Fibroblast of lung (primary cell): ENCODE data around the gene HELLS. TPM values are rescaled to one million over a fixed set of nuclear protein-coding genes. Genes with fewer than 3 reads are reported as not detected.

Experiments used
- DNase-seq, 2 donors: peaks; one replicate each; pipeline versions ENCODE4 v3.0.0 to v3.0.0-alpha.2; 2010; ENCODE audit warnings: low read depth in 2 of 2
- H2AFZ ChIP-seq: 2 replicates; pipeline ENCODE4 v1.5.1; 2012; ENCODE audit warnings: low read length, control low read depth, inconsistent platforms
- H3K27ac ChIP-seq: 2 replicates; pipeline ENCODE4 v1.5.1; 2011; ENCODE audit warnings: low read length, control low read depth; ENCODE audit not compliant: insufficient read depth
- H3K27me3 ChIP-seq: 2 replicates; pipeline ENCODE4 v1.5.1; 2011; ENCODE audit warnings: mild to moderate bottlenecking, low read length; ENCODE audit not compliant: control insufficient read depth, insufficient read depth
- H3K36me3 ChIP-seq: 2 replicates; pipeline ENCODE4 v1.5.1; 2011; ENCODE audit warnings: low read length; ENCODE audit not compliant: control insufficient read depth, insufficient read depth
- H3K4me1 ChIP-seq: 2 replicates; pipeline ENCODE4 v1.5.1; 2011; ENCODE audit warnings: low read length; ENCODE audit not compliant: control insufficient read depth, insufficient read depth; ENCODE audit errors: extremely low read depth
- H3K4me2 ChIP-seq: 2 replicates; pipeline ENCODE4 v1.5.1; 2011; ENCODE audit warnings: low read length, control low read depth; ENCODE audit not compliant: insufficient read depth; ENCODE audit errors: extremely low read depth
- H3K4me3 ChIP-seq, 4 experiments: fragments of 200-600 bp in 1 of 4; sonication (generic) in 1 of 4; replicated peaks in 1 of 4; 2 replicates each; pipeline ENCODE4 v1.5.1; 2011 to 2016; ENCODE audit warnings: low read length in 4 of 4, low read depth in 3 of 4, mild to moderate bottlenecking in 3 of 4, control low read depth in 2 of 4, inconsistent platforms in 1 of 4, mixed read lengths in 1 of 4; ENCODE audit not compliant: insufficient read depth in 1 of 4; ENCODE audit errors: control extremely low read depth in 1 of 4
- H3K79me2 ChIP-seq: 2 replicates; pipeline ENCODE4 v1.5.1; 2012; ENCODE audit warnings: mild to moderate bottlenecking, low read length, inconsistent platforms; ENCODE audit not compliant: control insufficient read depth, insufficient read depth
- H3K9ac ChIP-seq: 2 replicates; pipeline ENCODE4 v1.5.1; 2011; ENCODE audit warnings: mild to moderate bottlenecking, low read length, control low read depth; ENCODE audit not compliant: insufficient read depth
- H3K9me3 ChIP-seq: 2 replicates; pipeline ENCODE4 v1.5.1; 2012; ENCODE audit warnings: low read depth, low read length; ENCODE audit not compliant: control insufficient read depth, insufficient read depth
- H4K20me1 ChIP-seq: 2 replicates; pipeline ENCODE4 v1.5.1; 2011; ENCODE audit warnings: low read length; ENCODE audit not compliant: control insufficient read depth, insufficient read depth; ENCODE audit errors: extremely low read depth
- CTCF ChIP-seq, 2 donors: IDR thresholded peaks in 1 of 2; conservative IDR thresholded peaks in 1 of 2; 1 replicate in 1 of 2; 2 replicates in 1 of 2; pipeline ENCODE4 v1.5.1; 2011 to 2012; ENCODE audit warnings: low read length in 2 of 2, control low read depth in 1 of 2, inconsistent platforms in 1 of 2, low read depth in 1 of 2, mild to moderate bottlenecking in 1 of 2
- EZH2 ChIP-seq: IDR thresholded peaks from 2 replicates; pipeline ENCODE4 v1.5.1; 2012; ENCODE audit warnings: low read length, control low read depth, mild to moderate bottlenecking; ENCODE audit errors: missing control alignments
- polyA plus RNA-seq, 2 donors: library from polyadenylated mRNA; depleted of rRNA in 1 of 2; stranded (reverse) in 1 of 2; unstranded in 1 of 2; fragments of >200 nt; gene quantifications; 2 replicates each; pipeline ENCODE4 v1.2.1, GENCODE V29; 2011 to 2012; ENCODE audit warnings: missing spikeins in 1 of 2
- total RNA-seq: library from RNA; depleted of rRNA; stranded (reverse); fragments of >200 nt; gene quantifications from 2 replicates; pipeline ENCODE4 v1.2.1, GENCODE V29; 2014

Gene HELLS
- total and polyA plus RNA-seq, 2 donors (not counting 1 experiment from before 2014, with no cell fraction given) = 5.6 to 18.3 TPM

GRCh38 chr10:94607111-94607510 lies 61.5 kb downstream of the HELLS start:
- no peaks in the 10 kb centered on the region for H3K27me3 ChIP-seq
- H3K9me3 ChIP-seq = no peaks in the 10 kb centered on the region
- H4K20me1 ChIP-seq = no peaks in the 10 kb centered on the region
- no peak overlapping the region for H3K4me2 ChIP-seq
- no peak overlapping the region for H3K27ac ChIP-seq
- no peak overlapping the region for H3K4me3 ChIP-seq
- no peak overlapping the region for H2AFZ ChIP-seq
- H3K9ac ChIP-seq = no peak overlapping the region
- TF ChIP-seq CTCF (conservative IDR thresholded peaks at IDR 0.05 in 1 of 2, IDR thresholded peaks at IDR 0.05 in 1 of 2; ENCODE audit: low read depth in 1 of 2, low read length in 2 of 2) (no peak), EZH2 (no peak)
- no peak for DNase-seq
- H3K79me2 ChIP-seq = no peaks in the 10 kb centered on the region
- no peaks in the 10 kb centered on the region for H3K36me3 ChIP-seq
- H3K4me1 ChIP-seq = no peaks in the 10 kb centered on the region

GRCh38 chr10:94608559-94608958 lies 63.0 kb downstream of the HELLS start:
- H3K27ac ChIP-seq = no peak overlapping the region
- H3K9me3 ChIP-seq = no peaks in the 10 kb centered on the region
- H2AFZ ChIP-seq = no peak overlapping the region
- H3K27me3 ChIP-seq = no peaks in the 10 kb centered on the region
- no peak overlapping the region for H3K9ac ChIP-seq
- DNase-seq = no peak
- H4K20me1 ChIP-seq = no peaks in the 10 kb centered on the region
- no peaks in the 10 kb centered on the region for H3K79me2 ChIP-seq
- no peak for TF ChIP-seq EZH2
- TF ChIP-seq CTCF (conservative IDR thresholded peaks at IDR 0.05 in 1 of 2, IDR thresholded peaks at IDR 0.05 in 1 of 2; ENCODE audit: low read depth in 1 of 2, low read length in 2 of 2) = no peak
- no peaks in the 10 kb centered on the region for H3K36me3 ChIP-seq
- H3K4me2 ChIP-seq = no peak overlapping the region
- H3K4me1 ChIP-seq = no peaks in the 10 kb centered on the region
- no peak overlapping the region for H3K4me3 ChIP-seq

GRCh38 chr10:94614558-94614957 lies 69.0 kb downstream of the HELLS start:
- no peaks in the 10 kb centered on the region for H3K79me2 ChIP-seq
- H2AFZ ChIP-seq = no peak overlapping the region
- H3K27me3 ChIP-seq = no peaks in the 10 kb centered on the region
- H3K27ac ChIP-seq = no peak overlapping the region
- H3K9ac ChIP-seq = no peak overlapping the region
- H4K20me1 ChIP-seq = no peaks in the 10 kb centered on the region
- no peaks in the 10 kb centered on the region for H3K9me3 ChIP-seq
- no peaks in the 10 kb centered on the region for H3K4me1 ChIP-seq
- DNase-seq = no peak
- TF ChIP-seq EZH2 (no peak), CTCF (conservative IDR thresholded peaks at IDR 0.05 in 1 of 2, IDR thresholded peaks at IDR 0.05 in 1 of 2; ENCODE audit: low read depth in 1 of 2, low read length in 2 of 2) (no peak)
- H3K36me3 ChIP-seq = no peaks in the 10 kb centered on the region
- H3K4me2 ChIP-seq = no peak overlapping the region
- no peak overlapping the region for H3K4me3 ChIP-seq
